Upper lobe of left lung (tissue), 4 donors: Measurements from ENCODE around the gene HPCAL1.

ENCODE experiments used
- POLR2A ChIP-seq, 4 donors: fragments of 450-650 bp; IDR thresholded peaks; one replicate each; pipeline ENCODE4 v1.5.1; 2016 to 2017; ENCODE audit warnings: antibody characterized with exemption in 4 of 4, mild to moderate bottlenecking in 2 of 4
- TF ChIP-seq, protein P1 (sequence below), 6 experiments: fragments of 450-650 bp in 4 of 6; fragments of 200-600 bp in 2 of 6; sonication (generic) in 2 of 6; IDR thresholded peaks; one replicate each; pipeline ENCODE4 v1.5.1; 2016 to 2019; ENCODE audit warnings: antibody characterized with exemption in 6 of 6

DNA sequence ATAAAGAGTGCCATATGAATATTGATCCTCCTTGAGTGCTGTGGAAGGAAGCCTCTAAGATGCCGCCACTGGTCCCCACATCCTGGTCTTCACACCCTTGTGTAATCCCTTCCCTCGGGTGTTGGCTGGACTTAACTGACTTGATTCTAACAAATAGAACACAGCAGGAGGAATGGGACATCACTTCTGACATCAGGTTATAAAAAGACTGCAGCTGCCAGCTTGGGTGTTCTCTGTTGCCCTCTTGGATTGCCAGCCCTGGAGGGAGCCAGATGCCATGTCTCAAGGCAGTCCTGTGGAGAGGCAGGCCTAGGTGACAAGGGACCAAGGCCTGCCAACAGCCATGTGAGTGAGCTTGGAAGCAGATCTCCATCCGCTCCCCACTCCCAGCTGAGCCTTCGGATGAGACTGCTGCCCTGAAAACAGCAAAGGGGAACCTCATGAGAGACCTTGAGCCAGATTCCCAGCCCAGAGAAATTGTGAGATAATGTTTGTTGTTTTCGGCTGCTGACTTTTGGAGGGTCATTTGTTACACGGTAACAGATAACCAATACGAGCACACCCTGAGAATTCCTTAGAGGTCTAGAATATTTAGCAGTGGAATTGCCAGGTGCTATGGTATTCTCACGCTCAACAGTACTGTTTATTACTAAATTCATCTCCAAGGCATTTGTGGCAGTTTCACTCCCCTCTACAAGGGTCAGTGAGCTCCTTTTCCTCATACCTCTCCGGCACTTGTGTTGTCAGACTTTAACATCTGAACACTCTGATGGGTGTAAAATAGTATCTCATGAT is 32.5 kb downstream of the HPCAL1 start:
- TF ChIP-seq, protein P1, sequence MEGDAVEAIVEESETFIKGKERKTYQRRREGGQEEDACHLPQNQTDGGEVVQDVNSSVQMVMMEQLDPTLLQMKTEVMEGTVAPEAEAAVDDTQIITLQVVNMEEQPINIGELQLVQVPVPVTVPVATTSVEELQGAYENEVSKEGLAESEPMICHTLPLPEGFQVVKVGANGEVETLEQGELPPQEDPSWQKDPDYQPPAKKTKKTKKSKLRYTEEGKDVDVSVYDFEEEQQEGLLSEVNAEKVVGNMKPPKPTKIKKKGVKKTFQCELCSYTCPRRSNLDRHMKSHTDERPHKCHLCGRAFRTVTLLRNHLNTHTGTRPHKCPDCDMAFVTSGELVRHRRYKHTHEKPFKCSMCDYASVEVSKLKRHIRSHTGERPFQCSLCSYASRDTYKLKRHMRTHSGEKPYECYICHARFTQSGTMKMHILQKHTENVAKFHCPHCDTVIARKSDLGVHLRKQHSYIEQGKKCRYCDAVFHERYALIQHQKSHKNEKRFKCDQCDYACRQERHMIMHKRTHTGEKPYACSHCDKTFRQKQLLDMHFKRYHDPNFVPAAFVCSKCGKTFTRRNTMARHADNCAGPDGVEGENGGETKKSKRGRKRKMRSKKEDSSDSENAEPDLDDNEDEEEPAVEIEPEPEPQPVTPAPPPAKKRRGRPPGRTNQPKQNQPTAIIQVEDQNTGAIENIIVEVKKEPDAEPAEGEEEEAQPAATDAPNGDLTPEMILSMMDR (IDR thresholded peaks at IDR 0.05), result no peak
- TF ChIP-seq POLR2A (IDR thresholded peaks at IDR 0.05), result no peak
